Lower leg skin (tissue), 3 donors: ENCODE data around the gene TOMM40L.

ENCODE experiments used
- CTCF ChIP-seq, 3 donors: fragments of 450-650 bp; IDR thresholded peaks; one replicate each; pipeline ENCODE4 v1.5.1; 2016; ENCODE audit warnings: antibody characterized with exemption in 3 of 3, mild to moderate bottlenecking in 3 of 3, moderate library complexity in 2 of 3
- POLR2A ChIP-seq, 2 donors: fragments of 450-650 bp; IDR thresholded peaks; one replicate each; pipeline ENCODE4 v1.6.1; 2016 to 2017; ENCODE audit warnings: antibody characterized with exemption in 2 of 2, mild to moderate bottlenecking in 1 of 2, moderate library complexity in 1 of 2

GRCh38 chr1:161182214-161182613 lies 43.6 kb upstream of the TOMM40L start:
- TF ChIP-seq CTCF (IDR thresholded peaks at IDR 0.05) (no peak), POLR2A (IDR thresholded peaks at IDR 0.05) (no peak)
